GM18508 (cell line): ENCODE data around the gene KCNIP3.
"Not testable (repeated sequence)": the region's sequence is repeated elsewhere in the genome, so short reads cannot be mapped to it uniquely, and the experiment has no call there.

ENCODE experiments used
- ATAC-seq: cut with Tn5 transposase; IDR thresholded peaks from one replicate; pipeline ENCODE4 v1.9.1; 2021; ENCODE audit warnings: moderate number of reproducible peaks; ENCODE audit not compliant: insufficient read depth, unreplicated experiment

KCNIP3 gene

DNA sequence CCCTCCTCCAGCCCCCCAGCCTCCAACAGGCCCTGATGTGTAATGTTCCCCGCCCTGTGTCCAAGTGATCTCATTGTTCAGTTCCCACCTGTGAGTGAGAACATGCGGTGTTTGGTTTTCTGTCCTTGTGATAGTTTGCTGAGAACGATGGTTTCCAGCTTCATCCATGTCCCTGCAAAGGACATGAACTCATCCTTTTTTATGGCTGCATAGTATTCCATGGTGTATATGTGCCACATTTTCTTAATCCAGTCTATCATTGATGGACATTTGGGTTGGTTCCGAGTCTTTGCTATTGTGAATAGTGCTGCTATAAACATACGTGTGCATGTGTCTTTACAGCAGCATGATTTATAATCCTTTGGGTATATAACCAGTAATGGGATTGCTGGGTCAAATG is 58.3 kb downstream of the KCNIP3 start:
- not testable (repeated sequence) for ATAC-seq

DNA sequence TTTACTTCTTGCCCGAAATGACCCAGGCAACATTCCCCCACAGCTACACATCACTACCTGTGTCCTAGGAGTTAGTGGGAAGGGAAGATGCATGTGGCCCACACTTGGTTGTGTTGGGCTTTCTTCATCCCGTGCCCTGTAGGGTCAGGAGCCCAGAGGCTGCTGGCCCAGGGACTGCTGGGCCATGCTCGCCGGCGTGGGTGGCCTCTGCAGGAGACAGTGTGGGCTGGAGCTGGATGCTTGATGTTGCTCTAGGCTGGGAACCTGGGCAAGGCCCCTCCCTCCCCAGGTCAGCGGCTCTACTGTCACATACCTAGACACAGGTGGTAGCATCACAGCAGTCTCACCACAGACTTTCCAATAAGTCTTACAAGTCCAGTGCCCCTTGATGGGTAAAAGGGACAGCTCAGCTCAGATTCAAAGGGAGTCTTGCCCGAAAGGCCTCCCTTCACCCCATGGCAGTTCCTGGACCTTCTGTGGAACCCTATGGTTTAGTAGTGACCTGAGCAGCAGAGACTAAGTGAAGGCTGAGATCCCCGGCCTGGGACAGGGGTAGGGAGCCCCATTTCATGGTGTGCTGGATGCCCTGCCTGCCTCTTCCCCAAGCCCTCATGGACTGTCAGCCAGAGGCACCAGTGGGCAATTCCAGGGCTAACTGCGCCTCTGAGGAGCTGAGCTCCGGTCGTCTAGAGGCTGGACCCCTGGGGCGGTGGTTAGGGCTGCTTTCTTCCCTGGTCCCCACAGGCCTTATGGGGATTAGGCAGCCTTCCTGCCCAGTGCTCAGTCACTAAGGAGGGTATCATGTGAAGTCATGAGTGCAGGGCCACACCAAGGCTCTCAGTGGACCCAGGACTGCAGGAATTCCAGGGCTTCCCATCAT is 59.9 kb downstream of the KCNIP3 start:
- no peak for ATAC-seq

DNA sequence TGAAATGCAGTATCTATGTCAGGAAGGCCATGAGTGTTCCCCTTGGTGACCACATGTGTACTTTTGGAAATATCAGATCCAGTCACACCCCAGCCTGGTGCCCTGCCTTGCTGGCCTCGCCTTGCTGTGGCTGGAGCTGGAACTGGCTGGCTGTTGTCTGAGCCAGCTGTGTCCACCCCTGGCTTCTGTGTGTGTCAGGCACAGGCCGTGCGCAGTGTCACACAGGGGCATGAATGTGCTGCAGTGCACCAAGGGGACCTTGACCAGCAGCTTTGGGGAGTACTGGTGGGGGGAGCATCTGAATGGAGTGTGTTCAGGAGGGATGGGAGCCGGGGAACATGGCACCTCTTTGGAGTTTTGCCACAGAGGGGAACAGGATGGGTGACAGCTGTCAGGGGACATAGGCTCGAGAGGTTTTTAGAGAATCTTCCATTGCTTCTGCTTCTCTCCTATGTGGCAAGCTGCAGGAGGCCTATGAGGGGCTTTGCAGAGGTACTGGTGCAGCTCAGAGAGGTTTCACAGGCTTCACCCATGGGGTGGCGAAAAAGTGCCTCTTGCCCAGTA is 60.7 kb downstream of the KCNIP3 start:
- no peak for ATAC-seq

DNA sequence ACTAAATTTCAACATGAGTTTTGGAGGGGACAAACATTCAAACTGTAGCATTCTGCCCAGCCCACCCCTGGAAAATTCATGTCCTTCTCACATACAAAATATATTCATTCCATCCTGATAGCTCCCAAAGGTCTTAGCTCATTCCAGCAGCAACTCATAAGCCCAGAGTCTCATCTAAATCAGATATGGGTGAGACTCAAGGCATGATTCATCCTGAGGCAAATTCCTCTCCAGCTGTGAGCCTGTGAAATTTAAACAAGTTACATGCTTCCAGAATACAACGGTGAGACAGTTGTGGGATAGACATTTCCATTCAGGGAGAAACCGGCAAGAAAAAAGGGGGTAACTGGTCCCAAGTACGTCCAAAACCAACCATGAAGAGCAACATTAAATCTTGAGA is 61.9 kb downstream of the KCNIP3 start:
- ATAC-seq = no peak

DNA sequence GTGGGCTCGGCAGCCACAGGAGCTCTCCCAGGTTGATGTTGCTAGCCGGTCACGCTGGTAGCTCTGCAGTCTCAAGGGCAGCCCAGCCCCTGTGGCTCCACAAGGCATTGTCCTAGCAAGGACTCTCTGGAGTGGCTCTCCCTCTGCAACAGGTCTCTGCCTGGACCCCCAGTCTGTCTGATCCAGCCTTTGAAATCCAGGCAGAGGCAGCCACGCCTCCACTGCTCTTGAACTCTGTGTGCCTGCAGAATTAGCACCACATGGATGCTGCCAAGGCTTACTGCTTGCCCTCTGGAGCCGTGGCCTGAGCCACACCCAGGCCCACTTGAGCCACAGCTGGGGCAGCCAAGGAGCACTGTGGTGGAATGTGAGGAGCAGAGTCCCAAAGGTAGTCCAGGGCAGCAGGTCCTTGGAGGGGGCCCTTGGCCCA is 62.4 kb downstream of the KCNIP3 start:
- no peak for ATAC-seq

DNA sequence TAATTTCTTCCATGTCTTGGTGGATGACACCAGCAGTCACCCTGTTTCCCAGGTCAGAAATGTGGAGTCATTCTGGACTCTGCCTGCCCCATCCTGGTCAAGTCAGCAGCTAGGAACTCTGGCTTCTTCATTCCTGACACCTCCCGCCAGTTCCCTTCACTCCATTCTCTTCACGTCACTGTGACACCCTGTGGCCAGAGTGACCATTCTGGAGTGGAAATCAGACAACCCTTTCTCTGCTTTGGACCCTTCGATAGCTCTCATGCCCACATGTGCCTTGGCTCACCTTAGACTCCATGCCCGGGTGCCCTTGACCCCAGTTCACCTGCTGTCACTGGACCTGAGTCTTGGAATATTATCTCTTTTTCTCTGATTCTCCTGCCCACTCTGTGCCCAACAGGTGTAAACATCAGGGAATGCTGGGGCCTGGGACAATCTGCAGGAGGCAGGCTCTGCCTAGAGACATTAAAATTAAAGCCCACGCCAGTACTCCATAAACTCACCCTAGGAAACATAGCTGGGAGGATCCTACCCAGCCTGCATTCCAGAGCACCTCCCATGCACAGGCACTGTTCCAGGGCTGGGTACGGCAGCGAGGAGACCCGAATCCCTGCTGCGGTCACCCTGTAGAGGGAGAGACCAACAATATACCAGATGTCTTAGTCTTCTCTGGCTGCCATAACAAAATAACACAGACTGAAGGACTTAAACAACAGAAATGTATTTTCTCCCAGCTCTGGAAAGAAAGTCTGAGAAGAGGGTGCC is 64.3 kb downstream of the KCNIP3 start:
- ATAC-seq = no peak

DNA sequence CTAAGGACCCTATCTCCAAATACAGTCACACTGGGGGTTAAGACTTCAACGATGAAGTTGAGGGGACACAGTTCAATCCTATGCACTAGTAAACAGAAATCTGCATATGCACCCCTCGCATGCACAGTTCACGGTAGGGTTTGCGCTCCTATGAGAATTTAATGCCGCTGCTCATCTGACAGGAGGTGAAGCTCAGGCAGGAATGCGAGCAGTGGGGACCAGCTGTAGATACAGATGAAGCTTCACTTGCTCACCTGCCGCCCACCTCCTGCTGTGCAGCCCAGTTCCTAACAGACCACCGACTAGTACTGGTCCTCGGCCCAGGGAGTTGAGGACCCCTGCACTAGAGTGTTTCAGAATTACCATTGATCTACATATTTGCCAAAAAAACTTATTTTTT is 65.3 kb downstream of the KCNIP3 start:
- ATAC-seq = no peak

DNA sequence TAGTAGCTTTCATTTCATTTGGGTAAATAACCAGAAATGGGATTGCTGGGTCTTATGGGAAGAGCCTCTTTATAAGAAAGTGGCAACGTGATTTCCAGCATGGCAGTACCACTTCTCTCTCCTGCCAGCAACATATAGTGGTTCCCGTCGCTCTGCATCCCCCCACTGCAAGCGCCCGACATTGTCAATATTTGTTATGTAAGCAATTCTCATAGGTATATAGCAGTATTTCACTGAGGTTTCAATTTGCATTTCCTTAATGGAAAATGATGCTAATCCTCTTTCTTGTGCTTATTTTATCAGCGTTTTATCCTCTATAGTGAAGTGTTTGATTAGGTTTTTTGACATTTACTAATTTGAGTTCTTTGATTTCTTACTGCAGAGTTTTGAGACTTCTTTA is 69.4 kb downstream of the KCNIP3 start:
- no peak for ATAC-seq

DNA sequence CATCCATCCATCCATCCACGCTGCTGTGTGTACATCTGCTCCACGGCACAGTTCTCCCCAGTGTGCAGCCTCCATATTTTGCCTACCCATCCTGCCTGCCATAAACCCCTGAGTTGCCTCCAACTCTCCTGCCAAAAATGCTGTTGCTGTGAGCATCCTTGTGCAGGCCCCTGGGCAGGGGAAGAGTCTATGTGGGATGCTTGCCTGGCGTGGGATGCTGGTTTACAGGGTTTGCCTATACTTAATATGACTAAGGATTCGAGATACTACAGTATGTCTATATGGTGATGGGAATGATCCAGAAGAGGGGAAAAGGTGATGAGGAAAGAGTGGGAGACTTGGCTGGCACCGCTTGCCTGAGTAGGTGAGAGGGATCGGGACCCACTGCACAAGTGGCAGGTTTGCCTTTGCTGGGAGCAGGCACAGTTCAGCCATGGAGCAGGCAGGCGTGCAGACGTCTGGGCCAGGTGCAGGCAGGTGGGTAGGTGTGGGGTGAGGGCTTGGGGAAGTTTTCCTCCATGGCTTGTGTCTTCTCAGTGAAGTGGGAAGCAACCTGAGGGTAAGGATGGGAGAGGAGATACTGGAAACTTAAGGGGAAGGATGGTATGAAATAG is 75.2 kb downstream of the KCNIP3 start:
- no peak for ATAC-seq

DNA sequence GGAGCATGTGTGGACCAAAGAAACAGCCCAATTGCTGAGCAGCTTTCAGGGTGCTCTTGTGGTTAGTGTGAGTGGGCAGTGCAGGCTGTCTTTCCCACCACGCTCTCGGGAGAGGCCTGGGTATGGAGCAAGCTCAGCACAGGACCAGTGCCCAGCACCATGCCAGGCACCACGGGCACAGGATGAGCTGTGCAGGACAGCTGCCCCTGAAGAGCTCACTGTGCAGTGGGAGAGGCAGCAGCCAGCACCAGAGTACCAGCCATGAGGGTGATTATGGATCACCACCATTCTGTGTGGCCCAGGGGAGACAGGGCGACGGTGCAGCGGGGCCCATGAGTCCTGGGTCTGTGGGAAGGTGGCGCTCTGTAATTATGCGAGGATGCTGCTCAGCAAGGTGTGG is 75.7 kb downstream of the KCNIP3 start:
- no peak for ATAC-seq

DNA sequence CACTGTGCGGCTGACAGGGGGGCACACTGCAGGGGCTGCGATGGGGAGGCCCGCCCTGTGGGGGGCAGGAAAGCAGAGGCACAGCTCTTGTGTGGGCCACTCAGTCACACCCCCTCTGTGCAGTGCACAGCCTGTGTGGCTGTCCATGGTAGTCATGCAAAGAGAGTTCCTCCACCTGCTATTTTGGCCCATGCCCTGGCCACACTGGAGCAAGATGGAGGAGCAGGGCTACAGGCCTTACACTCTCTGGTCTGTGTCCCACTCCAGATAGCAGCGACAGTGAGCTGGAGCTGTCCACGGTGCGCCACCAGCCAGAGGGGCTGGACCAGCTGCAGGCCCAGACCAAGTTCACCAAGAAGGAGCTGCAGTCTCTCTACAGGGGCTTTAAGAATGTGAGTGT is 76.9 kb downstream of the KCNIP3 start:
- ATAC-seq = no peak

DNA sequence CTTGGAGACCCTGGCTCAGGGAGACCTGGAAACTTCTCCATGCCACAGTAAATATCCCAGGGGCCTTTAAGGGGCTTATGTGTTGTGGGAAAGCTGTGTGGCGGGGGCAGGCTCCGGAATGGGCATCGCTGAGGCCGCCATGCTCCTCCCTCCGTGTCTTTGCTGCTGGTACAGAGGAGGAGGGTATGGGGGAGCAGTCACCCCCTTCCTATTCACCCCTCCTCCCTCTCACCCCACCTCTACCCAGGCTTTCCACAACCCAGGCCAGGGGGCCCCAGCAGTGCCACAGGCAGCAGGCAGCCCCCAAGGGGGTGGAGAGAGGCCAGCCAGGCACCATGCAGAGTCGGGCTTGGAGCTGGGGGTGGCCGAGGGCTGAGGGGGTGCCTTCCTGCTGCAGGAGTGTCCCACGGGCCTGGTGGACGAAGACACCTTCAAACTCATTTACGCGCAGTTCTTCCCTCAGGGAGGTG is 77.3 kb downstream of the KCNIP3 start:
- no peak for ATAC-seq

DNA sequence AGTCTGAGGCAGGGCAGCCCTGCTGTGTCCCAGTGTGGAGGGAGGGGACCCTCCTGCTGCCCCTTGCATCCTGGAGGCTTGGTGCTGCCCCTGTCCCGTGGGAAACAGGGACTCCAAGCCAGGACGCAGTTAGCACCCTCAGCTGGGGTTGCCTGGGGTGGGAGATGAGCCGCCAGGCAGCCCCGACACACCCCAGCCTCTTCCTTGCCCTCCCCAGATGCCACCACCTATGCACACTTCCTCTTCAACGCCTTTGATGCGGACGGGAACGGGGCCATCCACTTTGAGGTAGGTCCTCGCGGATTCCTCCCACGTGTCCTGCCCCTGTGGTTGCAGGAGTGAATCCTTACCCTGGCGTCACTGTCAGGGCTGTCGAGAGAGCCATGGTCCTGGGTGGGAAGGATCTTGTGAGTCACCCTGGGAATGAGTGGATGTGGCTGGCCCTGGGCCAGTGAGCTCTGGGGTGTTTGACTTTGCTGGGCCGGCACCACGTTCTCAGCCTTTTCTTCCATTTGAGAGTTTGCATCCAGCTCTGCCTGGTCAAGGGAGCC is 77.8 kb downstream of the KCNIP3 start:
- no peak for ATAC-seq

DNA sequence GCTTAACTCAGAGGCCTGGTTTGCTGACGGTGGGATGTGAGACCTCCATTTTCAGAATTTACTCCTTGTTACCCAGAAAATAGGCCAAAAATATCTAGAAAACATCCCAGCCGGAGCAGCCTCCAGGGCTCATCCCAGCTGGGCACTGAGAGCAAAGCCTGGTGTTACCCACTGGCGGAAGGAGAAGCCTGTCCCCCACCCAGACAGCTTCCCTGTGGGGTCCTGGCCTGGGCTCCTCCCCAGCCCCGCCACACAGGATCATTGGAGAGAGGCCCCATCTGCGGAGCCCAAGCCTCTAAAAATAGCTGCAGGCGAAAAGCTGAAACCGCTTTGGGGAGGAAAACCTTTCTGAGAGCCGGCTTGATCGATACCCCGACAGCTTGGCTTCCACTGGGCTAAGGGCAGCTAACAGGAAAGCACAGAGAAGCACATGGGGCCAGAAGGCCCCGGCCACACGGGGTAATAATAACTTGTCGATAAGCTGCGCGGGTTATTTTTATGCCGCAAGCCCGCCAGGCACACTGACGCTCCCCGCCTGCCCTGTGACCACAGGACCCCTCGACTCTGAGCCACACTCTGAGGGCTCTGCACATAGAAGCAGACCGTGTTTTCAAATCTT is 78.5 kb downstream of the KCNIP3 start:
- ATAC-seq = no peak

DNA sequence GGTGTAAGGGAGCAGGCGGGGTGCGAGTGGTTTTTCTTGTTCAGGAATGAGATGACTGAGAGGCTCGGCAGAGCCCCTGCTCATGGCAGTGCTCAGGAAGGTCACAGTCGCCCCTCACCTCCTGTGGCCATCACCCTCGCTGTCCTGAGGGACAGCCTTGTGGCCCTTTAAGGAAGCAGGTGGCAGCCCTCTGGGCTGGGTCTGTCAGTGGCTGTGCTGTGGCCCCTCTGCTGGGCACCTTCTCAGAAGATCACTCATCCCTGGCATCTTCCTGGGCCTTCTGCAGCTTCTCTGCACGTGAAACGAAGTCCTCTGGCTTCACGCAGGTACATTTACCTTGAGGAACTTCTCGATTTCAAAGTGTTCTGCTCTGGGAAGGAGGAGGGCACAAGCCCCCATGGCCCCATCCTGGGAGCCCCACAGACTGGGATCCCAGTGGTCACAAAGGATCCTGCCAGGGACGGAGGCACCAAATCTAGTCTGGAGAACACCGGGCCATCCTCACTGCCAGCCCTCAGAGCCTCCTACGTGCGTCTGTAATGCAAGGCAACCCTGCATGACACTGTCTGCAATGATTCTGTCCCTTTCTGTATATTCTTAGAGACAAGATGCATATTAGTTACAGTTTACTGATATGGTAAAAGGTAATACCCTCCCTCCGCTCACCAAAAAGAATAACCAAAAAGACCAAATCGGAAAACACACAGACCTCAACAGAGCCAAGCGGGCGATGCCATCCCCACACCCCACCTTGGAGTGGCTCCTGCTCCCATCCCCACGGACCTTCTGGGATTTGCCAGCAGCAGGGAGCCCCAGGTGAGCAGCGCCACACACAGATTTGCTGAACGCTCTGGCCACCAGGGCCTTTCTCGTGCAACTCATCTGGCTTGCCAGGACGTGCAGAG is 79.4 kb downstream of the KCNIP3 start:
- no peak for ATAC-seq

DNA sequence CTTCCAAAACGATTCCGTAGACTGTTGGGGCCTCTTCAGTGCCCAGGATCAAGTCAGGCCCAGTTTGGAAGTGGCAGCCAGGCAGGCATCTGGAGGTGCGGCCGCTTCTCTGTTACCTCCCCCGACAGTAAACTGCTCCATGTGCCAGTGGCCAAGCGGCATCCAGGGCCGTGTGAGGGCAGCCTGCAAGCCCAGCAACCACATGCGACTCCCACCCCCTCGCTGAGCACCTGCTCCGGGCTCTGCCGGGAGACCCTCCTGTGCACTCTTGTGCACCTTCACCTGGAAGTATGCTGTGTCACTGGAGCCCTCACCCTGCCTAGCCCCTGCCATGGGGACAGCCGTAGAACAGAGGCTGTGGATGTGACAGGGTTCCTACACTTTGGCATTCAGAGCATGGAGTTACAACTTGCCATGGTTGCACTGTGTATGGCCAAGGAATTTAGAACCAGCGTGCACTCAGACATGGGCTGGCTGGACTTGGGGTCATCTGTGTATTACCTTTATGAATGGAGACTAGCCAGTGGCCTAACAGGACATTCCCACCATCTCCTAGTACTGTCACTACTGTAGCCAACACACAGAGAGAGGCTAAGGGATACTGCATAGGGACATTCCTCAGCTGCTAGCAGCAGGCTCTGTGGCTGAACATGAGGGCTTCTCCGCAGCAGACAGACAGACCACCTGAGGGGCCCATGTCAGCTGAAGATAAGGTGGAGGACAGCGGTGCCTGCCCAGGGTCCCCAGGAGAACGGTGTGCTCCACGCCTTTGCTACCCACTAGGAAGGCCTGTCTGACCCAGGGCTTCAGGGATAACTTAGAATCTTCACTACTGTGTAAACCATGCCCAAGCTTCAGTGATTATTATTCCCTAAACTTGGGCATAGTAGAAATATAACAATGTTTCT is 80.3 kb downstream of the KCNIP3 start:
- ATAC-seq = no peak

DNA sequence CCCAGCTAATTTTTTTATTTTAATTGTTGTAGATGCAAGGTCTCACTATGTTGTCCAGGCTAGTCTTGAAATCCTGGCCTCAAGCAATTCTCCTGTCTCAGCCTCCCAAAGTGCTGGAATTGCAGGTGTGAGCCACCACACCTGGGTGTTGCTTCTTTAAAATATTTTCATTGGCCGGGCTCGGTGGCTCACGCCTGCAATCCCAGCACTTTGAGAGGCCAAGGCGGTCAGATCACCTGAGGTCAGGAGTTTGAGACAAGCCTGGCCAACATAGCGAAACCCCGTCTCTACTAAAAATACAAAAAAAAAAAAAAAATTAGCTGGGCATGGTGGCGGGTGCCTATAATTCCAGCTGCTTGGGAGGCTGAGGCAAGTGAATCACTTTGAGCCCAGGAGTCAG is 81.1 kb downstream of the KCNIP3 start:
- ATAC-seq = not testable (repeated sequence)

DNA sequence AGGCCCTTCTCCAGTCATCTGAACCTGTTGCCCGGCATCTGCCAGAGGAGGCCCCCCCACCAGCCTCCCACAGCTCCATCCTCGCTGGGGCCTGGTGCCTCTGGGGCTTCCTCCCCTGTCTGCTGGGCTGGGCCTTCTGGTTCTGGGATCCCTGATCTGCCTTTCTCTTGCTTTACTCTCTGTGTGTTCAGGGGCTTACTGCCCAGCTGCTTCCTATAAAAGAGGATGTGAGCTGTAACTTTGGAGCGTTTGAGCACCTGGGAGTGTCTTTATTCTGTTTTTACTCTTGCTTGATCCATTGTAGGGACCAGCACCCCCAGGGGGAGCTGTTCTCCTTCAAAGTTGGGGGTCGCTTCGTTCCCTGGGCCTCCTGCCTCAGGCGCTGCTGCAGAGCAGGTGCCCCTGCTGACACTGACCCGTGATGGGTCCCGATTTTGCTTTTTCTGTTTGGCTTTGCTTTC is 82.3 kb downstream of the KCNIP3 start:
- no peak for ATAC-seq
